Purkinje cell (primary cell): ENCODE data around the gene C20orf202. TPM values are rescaled to one million over a fixed set of nuclear protein-coding genes. Genes with fewer than 3 reads are reported as not detected.

ENCODE experiments used
- polyA plus RNA-seq: library from polyadenylated mRNA; unstranded; fragments of >200 nt; fragmentation: Nextera tagmentation; gene quantifications from 2 replicates; pipeline ENCODE4 v1.2.1, GENCODE V29; 2014

C20orf202 gene
- polyA plus RNA-seq = 0.70 and 3.3 TPM in 2 replicates

GRCh38 chr20:1202762-1203504 is at the start of gene C20orf202:
Gene C20orf202, plus strand, starts transcription at chr20:1203454. Its CDS starts 132 bp downstream, at chr20:1203586.

GRCh38 chr20:1184638-1185315 is 18.5 kb upstream of the C20orf202 start, which contains the start of gene TMEM74B:
Gene TMEM74B, minus strand, starts transcription at chr20:1184981. Its CDS starts 1,180 bp downstream, at chr20:1183801.

GRCh38 chr20:1225783-1226654 is 22.8 kb downstream of the C20orf202 start, which contains the start of gene RAD21L1:
Gene RAD21L1, plus strand, starts transcription at chr20:1226044. Its CDS starts 2,410 bp downstream, at chr20:1228454.

Other genes with a start within 250 kb of the C20orf202 start
- not detected in 2 replicates for gene RSPO4, start 201.1 kb upstream of the C20orf202 start, polyA plus RNA-seq
- gene PSMF1, start 84.9 kb upstream of the C20orf202 start, polyA plus RNA-seq = 82.7 and 102 TPM in 2 replicates
- gene TMEM74B, start 18.5 kb upstream of the C20orf202 start, polyA plus RNA-seq = 1.8 and 1.9 TPM in 2 replicates
- not detected in 2 replicates for gene RAD21L1, start 22.6 kb downstream of the C20orf202 start, polyA plus RNA-seq
- 1.0 and 1.5 TPM in 2 replicates for gene SNPH, start 62.8 kb downstream of the C20orf202 start, polyA plus RNA-seq
- 3.9 and 5.5 TPM in 2 replicates for gene SDCBP2, start 125.7 kb downstream of the C20orf202 start, polyA plus RNA-seq
- 109 and 157 TPM in 2 replicates for gene FKBP1A, start 189.6 kb downstream of the C20orf202 start, polyA plus RNA-seq